Measurements from ENCODE around the gene BHLHA15. TPM values are rescaled to one million over a fixed set of nuclear protein-coding genes. Genes with fewer than 3 reads are reported as not detected.
A peak's percentile ranks its signal among the peaks of the same experiment; 100 is the strongest.

The BHLHA15 gene
- polyA plus RNA-seq, 1 of the 3 experiments (the other 2 are of a cell fraction), result 0.10 TPM

DNA sequence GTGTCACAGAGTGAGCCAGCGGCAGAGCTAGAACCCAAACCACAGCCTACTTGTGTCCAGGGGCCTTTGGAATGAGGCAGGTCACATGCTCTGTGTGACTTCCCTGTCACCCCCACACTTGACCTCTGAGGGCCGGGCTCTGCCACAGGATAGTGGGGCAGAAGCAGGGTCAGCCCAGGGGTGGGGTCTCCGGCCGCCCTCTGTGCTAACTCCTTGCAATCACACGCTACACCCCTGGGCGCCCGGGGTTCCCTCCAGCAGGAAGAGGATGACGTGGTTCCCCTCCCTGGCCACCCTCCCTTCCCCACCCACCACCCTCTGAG, 21.0 kb downstream of the BHLHA15 start:
- Histone ChIP-seq H3F3A (replicated peaks; ENCODE audit: insufficient read depth) (peaks cover 4% of the 10 kb centered on the region), H3K27ac (ENCODE audit: low read depth in 2 of 2, low read length in 1 of 2) (no peak overlapping the region), H2AFZ (ENCODE audit: low read depth) (no peak overlapping the region), H3K4me2 (no peak overlapping the region), H3K79me2 (ENCODE audit: insufficient read depth) (no peaks in the 10 kb centered on the region), H3K9me3 (no peaks in the 10 kb centered on the region), H3K9me2 (no peaks in the 10 kb centered on the region), H3K36me3 (replicated peaks in 1 of 2; ENCODE audit: control insufficient read depth in 1 of 2, insufficient read depth in 2 of 2, low read length in 1 of 2) (peaks cover 0 to 7% of the 10 kb centered on the region in 2 experiments), H3K9ac (no peak overlapping the region), H3K27me3 (ENCODE audit: insufficient read depth) (no peaks in the 10 kb centered on the region), H3K4me1 (ENCODE audit: control insufficient read depth in 1 of 2, insufficient read depth in 2 of 2, low read depth in 1 of 2, low read length in 1 of 2) (peaks cover 0 to 2% of the 10 kb centered on the region in 2 experiments; a peak in 1 of 4 replicates), H4K20me1 (ENCODE audit: insufficient read depth) (no peaks in the 10 kb centered on the region), H3K4me3 (ENCODE audit: low read depth in 2 of 2, low read length in 1 of 2) (no peak overlapping the region)
- DNase-seq, result peak; percentile 39
- ChIA-PET CTCF (no interaction called here), POLR2A (no interaction called here)
- TF ChIP-seq, protein P1, sequence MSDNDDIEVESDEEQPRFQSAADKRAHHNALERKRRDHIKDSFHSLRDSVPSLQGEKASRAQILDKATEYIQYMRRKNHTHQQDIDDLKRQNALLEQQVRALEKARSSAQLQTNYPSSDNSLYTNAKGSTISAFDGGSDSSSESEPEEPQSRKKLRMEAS (IDR thresholded peaks at IDR 0.05; ENCODE audit: low read depth), result no peak
- no peak for TF ChIP-seq RCOR1 (IDR thresholded peaks at IDR 0.05; ENCODE audit: low read length)
- TF ChIP-seq TAF1 (IDR thresholded peaks at IDR 0.05; ENCODE audit: borderline replicate concordance, low read depth, low read length), result no peak
- no peak for TF ChIP-seq EZH2phosphoT487 (IDR thresholded peaks at IDR 0.05; ENCODE audit: borderline replicate concordance, low read depth)
- WGBS (ENCODE audit: low lambda C conversion rate), result 100% methylated on average over 6 of the region's 8 CpGs

DNA sequence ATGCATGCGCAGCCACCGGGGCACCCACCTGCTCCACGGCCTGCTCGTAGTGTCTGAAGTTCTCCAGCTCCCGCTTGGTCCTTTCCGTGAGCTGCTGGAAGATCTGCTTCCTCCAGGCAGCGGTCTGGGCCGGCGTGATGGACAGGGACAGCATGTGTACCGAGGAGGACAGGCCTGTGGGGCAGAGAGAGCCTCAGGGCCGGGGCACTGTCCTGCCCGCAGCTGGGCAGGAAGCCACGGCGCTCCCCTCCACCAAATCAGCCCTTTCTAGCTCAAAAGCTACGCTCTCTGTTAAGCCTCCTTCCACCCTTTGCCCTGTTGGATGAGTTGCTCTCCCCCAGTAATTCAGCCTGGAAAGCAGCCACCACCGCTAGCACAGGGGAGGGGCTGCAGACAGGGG, 21.6 kb downstream of the BHLHA15 start:
- no peaks in the 10 kb centered on the region for H3K27me3 ChIP-seq (ENCODE audit: insufficient read depth)
- no peaks in the 10 kb centered on the region for H3K9me2 ChIP-seq
- 93% methylated on average over 16 of the region's 16 CpGs for WGBS (ENCODE audit: low lambda C conversion rate)
- no peak for DNase-seq
- H3K79me2 ChIP-seq (ENCODE audit: insufficient read depth), result no peaks in the 10 kb centered on the region
- no peaks in the 10 kb centered on the region for H3K9me3 ChIP-seq
- no peak overlapping the region for H3K4me3 ChIP-seq (ENCODE audit: low read depth in 2 of 2, low read length in 1 of 2)
- no peaks in the 10 kb centered on the region for H4K20me1 ChIP-seq (ENCODE audit: insufficient read depth)
- no peak overlapping the region for H3K4me2 ChIP-seq
- ChIA-PET CTCF (interaction anchor here (1.7 kb wide), 1 partner anchor 64 kb away, joined by 4 read pairs; no protein-coding TSS in a partner anchor), POLR2A (no interaction called here)
- H3K27ac ChIP-seq (ENCODE audit: low read depth in 2 of 2, low read length in 1 of 2), result no peak overlapping the region
- no peak for TF ChIP-seq TAF1 (IDR thresholded peaks at IDR 0.05; ENCODE audit: borderline replicate concordance, low read depth, low read length)
- no peak for TF ChIP-seq RCOR1 (IDR thresholded peaks at IDR 0.05; ENCODE audit: low read length)
- TF ChIP-seq, protein P1 (IDR thresholded peaks at IDR 0.05; ENCODE audit: low read depth), result no peak
- TF ChIP-seq FOXJ3 (CRISPR knock-in tag; IDR thresholded peaks at IDR 0.05), result no peak
- TF ChIP-seq, protein P2, sequence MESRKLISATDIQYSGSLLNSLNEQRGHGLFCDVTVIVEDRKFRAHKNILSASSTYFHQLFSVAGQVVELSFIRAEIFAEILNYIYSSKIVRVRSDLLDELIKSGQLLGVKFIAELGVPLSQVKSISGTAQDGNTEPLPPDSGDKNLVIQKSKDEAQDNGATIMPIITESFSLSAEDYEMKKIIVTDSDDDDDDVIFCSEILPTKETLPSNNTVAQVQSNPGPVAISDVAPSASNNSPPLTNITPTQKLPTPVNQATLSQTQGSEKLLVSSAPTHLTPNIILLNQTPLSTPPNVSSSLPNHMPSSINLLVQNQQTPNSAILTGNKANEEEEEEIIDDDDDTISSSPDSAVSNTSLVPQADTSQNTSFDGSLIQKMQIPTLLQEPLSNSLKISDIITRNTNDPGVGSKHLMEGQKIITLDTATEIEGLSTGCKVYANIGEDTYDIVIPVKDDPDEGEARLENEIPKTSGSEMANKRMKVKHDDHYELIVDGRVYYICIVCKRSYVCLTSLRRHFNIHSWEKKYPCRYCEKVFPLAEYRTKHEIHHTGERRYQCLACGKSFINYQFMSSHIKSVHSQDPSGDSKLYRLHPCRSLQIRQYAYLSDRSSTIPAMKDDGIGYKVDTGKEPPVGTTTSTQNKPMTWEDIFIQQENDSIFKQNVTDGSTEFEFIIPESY (IDR thresholded peaks at IDR 0.05; ENCODE audit: borderline replicate concordance, low read depth), result no peak
- no peak for TF ChIP-seq SMC3 (IDR thresholded peaks at IDR 0.05; ENCODE audit: low read depth, low read length)
- TF ChIP-seq FOXM1 (IDR thresholded peaks at IDR 0.05; ENCODE audit: low read depth), result no peak
- TF ChIP-seq, protein P3, sequence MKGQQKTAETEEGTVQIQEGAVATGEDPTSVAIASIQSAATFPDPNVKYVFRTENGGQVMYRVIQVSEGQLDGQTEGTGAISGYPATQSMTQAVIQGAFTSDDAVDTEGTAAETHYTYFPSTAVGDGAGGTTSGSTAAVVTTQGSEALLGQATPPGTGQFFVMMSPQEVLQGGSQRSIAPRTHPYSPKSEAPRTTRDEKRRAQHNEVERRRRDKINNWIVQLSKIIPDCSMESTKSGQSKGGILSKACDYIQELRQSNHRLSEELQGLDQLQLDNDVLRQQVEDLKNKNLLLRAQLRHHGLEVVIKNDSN (IDR thresholded peaks at IDR 0.05; ENCODE audit: borderline replicate concordance, low read depth), result no peak
- TF ChIP-seq JUND (IDR thresholded peaks at IDR 0.05), result no peak
- TF ChIP-seq NRF1 (IDR thresholded peaks at IDR 0.05; ENCODE audit: low read depth, low read length), result no peak
- TF ChIP-seq, protein P4, sequence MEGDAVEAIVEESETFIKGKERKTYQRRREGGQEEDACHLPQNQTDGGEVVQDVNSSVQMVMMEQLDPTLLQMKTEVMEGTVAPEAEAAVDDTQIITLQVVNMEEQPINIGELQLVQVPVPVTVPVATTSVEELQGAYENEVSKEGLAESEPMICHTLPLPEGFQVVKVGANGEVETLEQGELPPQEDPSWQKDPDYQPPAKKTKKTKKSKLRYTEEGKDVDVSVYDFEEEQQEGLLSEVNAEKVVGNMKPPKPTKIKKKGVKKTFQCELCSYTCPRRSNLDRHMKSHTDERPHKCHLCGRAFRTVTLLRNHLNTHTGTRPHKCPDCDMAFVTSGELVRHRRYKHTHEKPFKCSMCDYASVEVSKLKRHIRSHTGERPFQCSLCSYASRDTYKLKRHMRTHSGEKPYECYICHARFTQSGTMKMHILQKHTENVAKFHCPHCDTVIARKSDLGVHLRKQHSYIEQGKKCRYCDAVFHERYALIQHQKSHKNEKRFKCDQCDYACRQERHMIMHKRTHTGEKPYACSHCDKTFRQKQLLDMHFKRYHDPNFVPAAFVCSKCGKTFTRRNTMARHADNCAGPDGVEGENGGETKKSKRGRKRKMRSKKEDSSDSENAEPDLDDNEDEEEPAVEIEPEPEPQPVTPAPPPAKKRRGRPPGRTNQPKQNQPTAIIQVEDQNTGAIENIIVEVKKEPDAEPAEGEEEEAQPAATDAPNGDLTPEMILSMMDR (IDR thresholded peaks at IDR 0.05), result no peak
- TF ChIP-seq RXRA (IDR thresholded peaks at IDR 0.05; ENCODE audit: borderline replicate concordance, low read depth), result no peak
- no peak for TF ChIP-seq CHD2 (IDR thresholded peaks at IDR 0.05; ENCODE audit: low read length, partially characterized antibody)
- no peak for TF ChIP-seq RAD21 (IDR thresholded peaks at IDR 0.05; ENCODE audit: low read length)
- no peak for TF ChIP-seq YY1 (IDR thresholded peaks at IDR 0.05; ENCODE audit: low read depth)
- no peak overlapping the region for H2AFZ ChIP-seq (ENCODE audit: low read depth)
- peaks cover 0 to 6% of the 10 kb centered on the region in 2 experiments for H3K36me3 ChIP-seq (replicated peaks in 1 of 2; ENCODE audit: control insufficient read depth in 1 of 2, insufficient read depth in 2 of 2, low read length in 1 of 2)
- peaks cover 3% of the 10 kb centered on the region for H3F3A ChIP-seq (replicated peaks; ENCODE audit: insufficient read depth)
- H3K4me1 ChIP-seq (ENCODE audit: control insufficient read depth in 1 of 2, insufficient read depth in 2 of 2, low read depth in 1 of 2, low read length in 1 of 2), result peaks cover 0 to 2% of the 10 kb centered on the region in 2 experiments; a peak in 1 of 4 replicates
- no peak overlapping the region for H3K9ac ChIP-seq

Data from SK-N-SH (cell line).